Measurements from ENCODE around the gene GRAP. TPM values are rescaled to one million over a fixed set of nuclear protein-coding genes. Genes with fewer than 3 reads are reported as not detected.

The GRAP gene
- total RNA-seq, 1 experiment from 2014 or later, result 0.26 TPM

GRCh38 chr17:19000531-19001325 lies 46.0 kb downstream of the GRAP start:
- H3K4me3 ChIP-seq (ENCODE audit: low read depth, low read length, poor library complexity, severe bottlenecking), result no peak overlapping the region
- POLR2A ChIA-PET (ENCODE audit: low non-redundant PET), result no interaction called here
- no peak for TF ChIP-seq EZH2 (IDR thresholded peaks at IDR 0.05; ENCODE audit: borderline replicate concordance, low read depth, low read length, poor library complexity, severe bottlenecking)
- no peak for TF ChIP-seq CTCF (conservative IDR thresholded peaks at IDR 0.05; ENCODE audit: low read depth, low read length)
- DNase-seq (ENCODE audit: low spot score), result no peak
- H3K4me1 ChIP-seq (ENCODE audit: insufficient read depth, low read length, poor library complexity, severe bottlenecking), result no peaks in the 10 kb centered on the region
- no TSS peak for BruUV-seq (replicated peaks)
- intact Hi-C loops (cut with micrococcal nuclease; ENCODE audit: unreplicated experiment), result no loop called here
- H3K27me3 ChIP-seq (replicated peaks; ENCODE audit: insufficient read depth, low read depth, low read length, poor library complexity), result no peaks in the 10 kb centered on the region
- no peaks in the 10 kb centered on the region for H3K36me3 ChIP-seq (ENCODE audit: insufficient read depth, low read length, poor library complexity, severe bottlenecking)
- no peaks in the 10 kb centered on the region for H3K9me3 ChIP-seq (ENCODE audit: low read depth, low read length, poor library complexity, severe bottlenecking)
- no peak overlapping the region for H3K27ac ChIP-seq (ENCODE audit: low read depth, low read length, poor library complexity, severe bottlenecking)
- CTCF ChIA-PET, result no interaction called here

GRCh38 chr17:18999911-19000310 lies 46.8 kb downstream of the GRAP start:
- Histone ChIP-seq H3K9me3 (ENCODE audit: low read depth, low read length, poor library complexity, severe bottlenecking) (no peaks in the 10 kb centered on the region), H3K36me3 (ENCODE audit: insufficient read depth, low read length, poor library complexity, severe bottlenecking) (no peaks in the 10 kb centered on the region), H3K4me3 (ENCODE audit: low read depth, low read length, poor library complexity, severe bottlenecking) (no peak overlapping the region), H3K27ac (ENCODE audit: low read depth, low read length, poor library complexity, severe bottlenecking) (no peak overlapping the region), H3K27me3 (replicated peaks; ENCODE audit: insufficient read depth, low read depth, low read length, poor library complexity) (no peaks in the 10 kb centered on the region), H3K4me1 (ENCODE audit: insufficient read depth, low read length, poor library complexity, severe bottlenecking) (no peaks in the 10 kb centered on the region)
- ChIA-PET CTCF (interaction anchor here (0.8 kb wide), 1 partner anchor 39 kb away, joined by 3 read pairs; no protein-coding TSS in a partner anchor), POLR2A (ENCODE audit: low non-redundant PET) (no interaction called here)
- DNase-seq (ENCODE audit: low spot score), result no peak
- intact Hi-C loops (cut with micrococcal nuclease; ENCODE audit: unreplicated experiment), result no loop called here
- BruUV-seq (replicated peaks), result no TSS peak
- TF ChIP-seq EZH2 (IDR thresholded peaks at IDR 0.05; ENCODE audit: borderline replicate concordance, low read depth, low read length, poor library complexity, severe bottlenecking) (no peak), CTCF (conservative IDR thresholded peaks at IDR 0.05; ENCODE audit: low read depth, low read length) (no peak)

GRCh38 chr17:18999394-18999793 lies 47.4 kb downstream of the GRAP start:
- H3K4me1 ChIP-seq (ENCODE audit: insufficient read depth, low read length, poor library complexity, severe bottlenecking), result no peaks in the 10 kb centered on the region
- H3K4me3 ChIP-seq (ENCODE audit: low read depth, low read length, poor library complexity, severe bottlenecking), result no peak overlapping the region
- H3K9me3 ChIP-seq (ENCODE audit: low read depth, low read length, poor library complexity, severe bottlenecking), result no peaks in the 10 kb centered on the region
- no peaks in the 10 kb centered on the region for H3K36me3 ChIP-seq (ENCODE audit: insufficient read depth, low read length, poor library complexity, severe bottlenecking)
- H3K27ac ChIP-seq (ENCODE audit: low read depth, low read length, poor library complexity, severe bottlenecking), result no peak overlapping the region
- DNase-seq (ENCODE audit: low spot score), result no peak
- H3K27me3 ChIP-seq (replicated peaks; ENCODE audit: insufficient read depth, low read depth, low read length, poor library complexity), result no peaks in the 10 kb centered on the region
- TF ChIP-seq EZH2 (IDR thresholded peaks at IDR 0.05; ENCODE audit: borderline replicate concordance, low read depth, low read length, poor library complexity, severe bottlenecking), result no peak
- CTCF ChIA-PET, result interaction anchor here (0.8 kb wide), 1 partner anchor 38 kb away, joined by 3 read pairs; no protein-coding TSS in a partner anchor
- intact Hi-C loops (cut with micrococcal nuclease; ENCODE audit: unreplicated experiment), result no loop called here
- BruUV-seq (replicated peaks), result no TSS peak
- POLR2A ChIA-PET (ENCODE audit: low non-redundant PET), result no interaction called here
